ENCODE measurements around the gene PRKCE.

DNA sequence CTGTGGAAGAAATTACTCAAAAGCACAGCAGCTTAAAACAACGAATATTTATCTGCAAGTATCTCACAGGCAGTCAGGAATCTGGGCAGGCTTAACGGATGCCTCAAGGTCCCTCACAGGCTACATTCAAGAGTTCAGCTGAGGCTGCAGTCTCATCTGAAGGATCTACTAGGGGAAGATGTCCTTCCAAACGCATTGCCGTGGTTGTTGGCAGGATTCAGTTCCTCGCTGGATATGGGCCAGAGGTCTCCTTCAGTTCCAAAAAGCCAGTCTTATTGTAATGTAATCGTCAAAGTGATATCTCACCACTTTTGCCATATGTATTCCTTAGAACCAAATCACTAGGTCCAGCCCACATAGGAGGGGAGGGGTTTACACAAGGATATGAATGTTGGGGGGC is 547.5 kb downstream of the PRKCE start:
- TF ChIP-seq CTCF (IDR thresholded peaks at IDR 0.05) (no peak), POLR2A (IDR thresholded peaks at IDR 0.05) (no peak)
